HG02943 (cell line): ENCODE results near the gene GSK3A.
"Not testable (repeated sequence)": the region's sequence is repeated elsewhere in the genome, so short reads cannot be mapped to it uniquely, and the experiment has no call there.

ENCODE experiments used
- ATAC-seq: cut with Tn5 transposase; IDR thresholded peaks from one replicate; pipeline ENCODE4 v1.9.1; 2021; ENCODE audit warnings: mild to moderate bottlenecking, low read depth, moderate library complexity; ENCODE audit not compliant: unreplicated experiment

GSK3A gene

DNA sequence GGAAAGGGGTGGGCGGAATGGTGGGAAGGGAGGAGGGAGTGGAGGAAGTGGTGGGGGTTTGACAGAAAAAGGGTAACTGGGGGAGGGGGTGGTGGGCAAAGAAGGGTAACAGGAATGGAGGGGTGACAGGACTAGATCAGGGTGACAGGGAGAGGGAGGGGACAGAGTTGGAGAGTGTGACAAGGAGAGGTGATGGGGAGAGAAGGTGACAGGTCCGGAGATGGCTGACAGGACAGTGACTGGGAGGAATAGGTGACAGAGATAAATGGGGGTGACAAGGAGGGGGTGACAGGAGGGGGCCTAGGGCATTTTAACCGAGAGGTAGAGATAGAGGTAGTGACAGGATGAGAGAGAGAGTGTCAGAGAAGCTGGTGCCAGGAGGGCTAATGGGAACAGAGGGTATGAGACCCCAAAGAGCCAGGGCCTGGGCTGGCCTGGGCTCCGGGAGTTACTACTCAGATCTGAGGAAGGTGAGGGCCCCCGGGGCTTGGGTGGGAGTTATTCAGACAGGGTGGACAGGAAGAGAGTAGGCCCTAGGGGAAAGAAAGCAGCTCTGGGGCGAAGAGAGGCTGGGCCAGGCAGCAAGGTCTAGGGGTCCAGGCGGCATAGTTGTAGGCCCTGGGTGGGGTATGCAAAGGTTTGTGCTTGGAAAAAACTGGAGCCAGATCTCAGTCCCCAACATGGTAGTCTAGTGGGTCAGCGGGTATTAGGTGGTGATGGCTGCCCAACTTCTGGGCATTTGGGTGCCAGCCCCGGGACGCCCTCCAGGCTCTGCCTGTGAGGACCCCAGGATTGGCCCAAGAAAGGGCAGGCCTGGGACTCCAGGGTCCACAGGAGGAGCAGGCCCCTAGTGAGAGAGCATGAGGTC lies 27.3 kb upstream of the GSK3A start:
- no peak for ATAC-seq

DNA sequence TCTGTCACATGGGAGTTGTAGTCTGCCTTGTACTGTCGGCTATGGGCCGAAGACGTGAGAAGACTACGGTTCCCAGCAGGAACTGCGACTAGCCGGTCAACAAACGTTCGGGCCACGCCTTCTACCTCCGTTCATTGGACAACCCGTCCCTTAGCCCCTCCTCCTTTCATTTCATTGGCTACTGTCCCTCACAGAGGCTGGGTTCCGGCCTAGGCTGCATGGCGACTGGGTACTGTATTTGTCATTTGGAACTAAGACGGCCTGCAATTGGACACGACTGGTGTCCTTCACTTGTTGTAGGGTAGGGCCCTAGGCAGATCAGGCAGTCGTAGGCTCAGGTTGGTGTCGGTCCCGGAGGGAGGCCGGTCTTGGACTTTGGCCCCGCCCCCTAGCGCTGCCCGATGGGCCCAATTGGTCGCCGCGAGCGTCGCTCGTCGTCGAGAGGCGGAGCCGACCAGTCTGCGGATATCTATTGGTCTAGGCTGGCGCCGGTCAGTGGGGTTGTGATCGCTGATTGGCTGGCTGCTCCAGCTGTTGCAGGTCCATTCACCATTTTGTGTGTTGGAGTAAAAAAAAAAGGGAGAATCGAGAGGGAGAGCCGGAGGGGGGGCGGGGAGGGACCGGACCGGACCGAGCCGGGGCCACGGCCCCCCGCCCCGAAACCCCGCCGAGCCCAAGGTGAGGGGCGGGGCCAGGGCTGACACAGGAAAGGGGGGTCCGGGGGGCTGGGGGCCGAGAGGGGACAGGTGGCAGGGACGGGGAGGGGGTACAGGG lies 26.5 kb upstream of the GSK3A start, which contains the start of gene CIC:
CIC (plus strand) TSS at position 549 of the 774 bp plus-strand sequence. CDS start 2,532 bp downstream, outside the sequence.
- peak; percentile 81 for ATAC-seq

DNA sequence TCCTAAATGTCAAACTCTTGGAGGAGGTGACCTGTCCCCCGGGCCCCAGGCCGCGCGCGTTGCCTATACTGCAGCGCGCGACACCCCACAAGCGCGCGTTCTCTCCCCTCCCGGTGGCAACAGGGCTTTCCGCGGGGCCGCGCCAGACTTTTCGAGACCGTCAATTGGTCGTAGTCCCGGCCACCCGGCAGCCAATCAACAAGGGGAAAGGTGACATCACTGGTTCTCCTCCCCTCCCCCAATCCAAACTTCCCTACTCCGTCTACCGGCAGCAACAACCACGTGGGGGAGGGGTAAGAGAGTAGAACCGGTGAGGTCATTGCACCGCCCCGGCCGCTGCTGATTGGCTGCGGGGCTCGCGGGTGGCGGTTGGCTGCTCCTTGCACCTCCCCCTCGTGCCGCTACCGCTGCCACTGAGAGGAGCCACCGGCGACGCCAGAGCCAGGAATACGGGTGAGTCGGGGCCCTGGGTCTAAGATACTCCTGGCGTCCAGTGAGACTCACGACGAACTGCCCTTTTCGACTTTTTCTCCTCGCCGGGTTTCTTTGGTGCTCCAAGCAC lies 25.8 kb upstream of the GSK3A start:
- ATAC-seq, result peak; percentile 55

DNA sequence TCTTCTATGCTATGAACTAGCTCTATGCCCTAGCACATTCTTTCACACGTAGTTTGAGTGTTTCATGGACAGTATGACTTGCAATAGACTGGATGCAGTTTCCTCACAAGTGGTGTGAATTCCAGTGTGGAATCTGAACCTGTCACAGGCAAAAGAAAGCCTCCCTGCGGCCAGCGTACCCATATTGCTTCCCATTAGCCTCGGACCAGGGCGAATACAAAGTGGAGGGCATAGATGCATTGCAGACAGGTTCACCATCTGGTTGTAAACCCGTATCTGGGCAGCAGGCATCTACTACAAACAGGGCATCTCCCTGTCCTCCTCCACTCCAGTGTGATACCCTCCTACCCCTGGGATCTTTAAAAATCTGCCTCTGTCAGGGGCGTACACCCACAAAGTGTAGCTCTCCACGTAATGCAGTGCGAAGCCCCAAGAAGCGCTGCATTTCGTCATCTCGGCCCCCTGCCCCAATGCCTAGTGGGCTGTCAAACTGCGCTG lies 25.3 kb upstream of the GSK3A start:
- no peak for ATAC-seq

DNA sequence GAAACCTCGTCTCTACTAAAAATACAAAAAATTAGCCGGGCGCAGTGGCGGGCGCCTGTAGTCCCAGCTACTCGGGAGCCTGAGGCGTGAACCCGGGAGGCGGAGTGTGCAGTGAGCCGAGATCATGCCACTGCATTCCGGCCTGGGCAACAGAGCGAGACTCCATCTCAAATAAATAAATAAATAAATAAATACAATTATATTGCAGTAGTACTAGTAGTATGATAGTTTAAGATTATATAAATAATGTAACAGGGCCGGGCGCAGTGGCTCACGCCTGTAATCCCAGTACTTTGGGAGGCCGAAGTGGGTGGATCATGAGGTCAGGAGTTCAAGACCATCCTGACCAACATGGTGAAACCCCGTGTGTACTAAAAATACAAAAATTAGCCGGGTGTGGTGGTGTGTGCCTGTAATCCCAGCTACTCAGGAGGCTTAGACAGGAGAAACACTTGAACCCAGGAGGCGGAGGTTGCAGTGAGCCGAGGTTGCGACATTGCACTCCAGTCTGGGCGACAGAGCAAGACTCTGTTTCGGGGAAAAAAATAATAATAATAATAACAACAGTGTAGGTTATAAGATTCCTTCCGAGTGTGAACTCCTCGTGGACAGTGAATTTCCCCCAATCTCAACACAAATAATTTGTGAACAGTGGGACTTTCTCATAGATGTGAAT lies 24.7 kb upstream of the GSK3A start:
- ATAC-seq, result not testable (repeated sequence)

DNA sequence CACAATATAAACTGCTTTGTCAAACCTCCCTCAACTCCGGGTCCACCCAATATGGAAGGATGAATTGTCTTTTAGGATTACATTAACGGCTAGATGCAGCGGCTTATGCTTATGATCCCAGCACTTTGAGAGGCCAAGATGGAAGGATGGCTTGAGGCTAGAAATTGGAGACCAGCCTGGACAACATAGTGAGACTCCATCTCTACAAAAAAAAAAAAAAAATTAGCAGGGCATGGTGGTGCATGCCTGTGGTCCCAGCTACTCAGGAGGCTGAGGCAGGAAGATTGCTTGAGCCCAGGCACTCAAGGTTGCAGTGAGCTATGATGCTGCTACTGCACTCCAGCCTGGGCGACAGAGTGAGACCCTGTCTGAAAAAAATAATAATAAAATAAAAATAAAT lies 23.7 kb upstream of the GSK3A start:
- ATAC-seq, result not testable (repeated sequence)

DNA sequence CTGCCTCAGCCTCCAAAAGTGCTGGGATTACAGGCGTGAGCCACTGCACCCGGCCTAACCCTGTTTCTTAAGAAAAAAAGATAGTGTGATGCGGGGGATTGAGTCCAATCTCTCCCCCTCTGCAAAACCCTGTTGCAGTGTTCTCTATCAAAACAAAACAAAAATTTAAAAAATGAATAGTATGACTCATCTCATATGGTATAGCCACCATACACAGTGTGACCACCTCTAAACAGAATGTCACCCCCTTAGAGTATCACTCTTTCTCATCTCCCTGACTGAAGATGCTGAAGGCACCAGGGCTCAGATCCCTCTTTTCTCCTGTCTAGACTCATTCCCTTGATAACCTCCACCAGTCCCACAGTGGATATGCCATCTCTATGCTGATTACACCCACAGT lies 19.4 kb upstream of the GSK3A start:
- no peak for ATAC-seq

DNA sequence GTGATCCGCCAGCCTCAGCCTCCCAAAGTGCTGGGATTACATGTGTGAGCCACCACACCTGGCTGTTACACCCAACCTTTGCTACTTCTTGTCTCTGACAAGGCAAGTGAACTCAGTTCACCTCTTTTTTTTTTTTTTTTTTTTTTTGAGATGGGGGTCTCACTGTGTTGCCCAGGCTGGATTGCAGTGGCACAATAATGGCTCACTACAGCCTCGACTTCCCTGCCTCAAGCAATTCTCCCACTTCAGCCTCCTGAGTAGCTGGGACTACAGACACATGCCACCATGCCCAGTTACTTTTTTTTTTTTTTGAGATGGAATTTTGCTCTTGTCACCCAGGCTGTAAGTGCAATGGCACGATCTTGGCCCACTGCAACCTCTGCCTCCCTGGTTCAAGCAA lies 15.4 kb upstream of the GSK3A start:
- ATAC-seq, result not testable (repeated sequence)

DNA sequence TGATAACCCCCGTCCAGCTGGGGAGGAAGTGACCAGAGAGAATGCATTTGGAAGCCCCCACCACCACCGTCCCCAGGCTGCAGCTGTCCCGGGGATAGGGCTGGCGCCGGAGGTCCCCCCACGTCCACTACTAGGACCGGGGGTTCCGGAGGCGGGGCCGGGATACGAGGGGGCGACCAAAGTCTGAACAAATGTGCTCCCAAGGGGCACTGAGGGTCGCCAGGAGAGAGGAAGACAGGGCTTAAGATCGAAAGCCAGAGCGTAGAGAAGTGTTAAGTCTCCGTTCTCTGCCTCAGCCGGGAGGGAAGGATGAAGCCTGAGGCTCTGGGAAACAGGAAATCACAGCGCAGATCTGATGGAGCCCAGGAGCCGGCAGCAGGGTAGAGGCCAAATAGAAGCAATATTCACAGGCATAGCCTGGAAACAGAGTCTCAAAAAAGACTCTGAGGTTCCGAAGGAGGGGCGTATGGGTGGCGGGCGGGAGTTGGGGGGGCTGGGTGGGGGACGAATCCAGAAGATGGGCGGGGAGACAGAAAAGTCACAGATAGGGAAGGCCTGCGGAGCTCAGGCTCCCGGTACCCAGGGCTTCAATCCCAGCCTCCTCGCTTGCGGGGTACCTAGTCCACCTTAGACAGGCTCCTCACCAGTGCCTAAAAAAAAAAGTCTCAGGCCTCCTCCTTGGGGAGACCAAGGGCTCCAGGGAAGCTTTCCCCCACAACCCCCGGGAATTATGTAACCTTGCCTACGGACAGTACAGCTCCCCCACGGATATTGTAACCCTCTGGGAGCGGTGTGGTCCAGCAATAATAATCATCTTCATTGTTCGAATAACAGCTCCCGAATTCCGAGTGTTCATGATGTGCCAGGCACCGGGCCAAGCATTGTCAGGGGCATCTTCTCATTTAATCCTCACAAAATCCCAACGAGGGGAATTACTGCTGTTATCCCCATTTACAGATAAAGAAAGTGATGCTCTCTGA lies 13.7 kb upstream of the GSK3A start:
- ATAC-seq, result no peak

DNA sequence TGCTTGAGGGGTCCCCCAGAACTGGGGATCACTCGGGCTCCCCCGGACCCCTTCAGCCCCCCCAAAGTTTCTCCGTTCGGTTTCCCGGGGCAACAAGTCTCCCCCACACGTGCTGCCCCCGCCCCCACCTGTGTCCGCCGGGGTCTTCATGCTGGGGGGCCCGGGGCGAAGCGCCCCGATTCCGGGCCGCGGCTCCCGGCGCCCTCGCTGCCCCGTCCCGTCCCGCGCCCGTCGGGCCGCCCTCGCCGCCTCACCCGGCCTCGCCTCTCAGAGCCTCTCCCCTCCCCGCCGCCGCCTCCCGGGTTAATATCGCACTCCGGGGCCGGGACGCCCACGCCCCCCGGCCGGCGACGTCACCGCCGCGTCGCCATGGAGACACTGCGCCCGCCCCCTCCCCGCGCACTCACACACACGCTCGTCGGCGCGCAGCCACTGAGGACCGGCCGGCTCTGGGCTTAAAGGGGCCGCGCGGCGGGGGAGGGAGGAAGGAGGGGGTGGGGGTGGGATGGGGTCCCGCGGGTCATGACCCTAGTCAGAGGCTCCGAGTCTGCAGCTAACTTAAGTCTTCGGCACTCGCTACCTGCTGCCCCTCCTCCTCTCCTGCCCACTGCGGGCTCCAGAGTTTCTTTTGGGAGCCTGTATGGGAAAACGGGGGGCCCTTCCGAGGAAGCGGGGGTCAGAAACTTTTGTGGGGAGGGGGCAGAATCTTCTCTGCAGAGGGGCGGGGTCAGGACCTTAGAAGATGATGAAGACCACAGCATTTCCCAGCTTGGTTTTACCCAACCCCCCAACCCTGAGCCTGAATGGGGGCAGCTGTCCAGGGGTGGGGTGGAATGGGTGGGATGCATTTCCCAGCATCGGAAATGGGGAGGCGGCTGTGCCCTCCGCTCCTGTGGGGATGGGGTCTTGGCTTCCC lies 12.7 kb upstream of the GSK3A start, which contains the start of gene ERF:
ERF (minus strand) TSS at position 279 of the 916 bp plus-strand sequence; CDS start at position 150, 129 bp downstream.
- no peak for ATAC-seq

DNA sequence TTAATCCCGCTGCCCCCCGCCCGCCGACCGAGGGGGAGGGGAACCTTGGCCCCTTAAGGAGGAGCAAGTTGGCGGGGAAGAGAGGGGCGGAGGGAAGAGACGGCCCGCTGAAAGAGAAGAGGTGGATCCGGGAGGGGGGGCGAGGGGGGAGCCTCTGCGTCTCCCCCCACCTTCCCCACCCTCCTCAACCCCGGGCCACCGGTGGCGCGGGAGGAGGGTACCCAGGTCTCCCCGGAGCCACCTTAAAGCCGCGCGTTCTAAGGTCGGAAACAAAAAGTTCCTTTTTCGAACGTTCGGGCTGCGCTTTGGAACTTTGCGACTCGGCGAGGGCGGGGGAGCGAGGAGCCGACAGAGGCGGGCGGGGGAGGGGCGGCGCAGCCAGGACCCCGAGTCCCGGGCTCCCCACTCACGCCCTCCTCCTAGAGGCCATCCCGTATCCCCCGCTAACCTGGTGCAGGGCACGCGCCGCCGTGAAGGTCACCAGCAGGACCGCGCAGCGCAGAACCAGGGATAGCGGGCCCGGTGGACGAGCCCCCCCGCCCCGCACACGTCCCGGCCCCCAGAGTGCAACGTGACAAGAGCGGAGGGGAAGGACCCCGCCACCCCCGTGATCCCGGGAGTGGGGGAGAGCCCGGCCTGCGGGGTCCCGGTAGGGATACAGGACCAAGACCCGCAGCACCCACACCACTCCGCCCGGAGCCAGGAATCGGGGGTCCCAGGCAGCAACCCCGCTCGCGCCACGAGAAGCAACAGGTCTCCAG lies 11.9 kb upstream of the GSK3A start:
- ATAC-seq, result no peak

DNA sequence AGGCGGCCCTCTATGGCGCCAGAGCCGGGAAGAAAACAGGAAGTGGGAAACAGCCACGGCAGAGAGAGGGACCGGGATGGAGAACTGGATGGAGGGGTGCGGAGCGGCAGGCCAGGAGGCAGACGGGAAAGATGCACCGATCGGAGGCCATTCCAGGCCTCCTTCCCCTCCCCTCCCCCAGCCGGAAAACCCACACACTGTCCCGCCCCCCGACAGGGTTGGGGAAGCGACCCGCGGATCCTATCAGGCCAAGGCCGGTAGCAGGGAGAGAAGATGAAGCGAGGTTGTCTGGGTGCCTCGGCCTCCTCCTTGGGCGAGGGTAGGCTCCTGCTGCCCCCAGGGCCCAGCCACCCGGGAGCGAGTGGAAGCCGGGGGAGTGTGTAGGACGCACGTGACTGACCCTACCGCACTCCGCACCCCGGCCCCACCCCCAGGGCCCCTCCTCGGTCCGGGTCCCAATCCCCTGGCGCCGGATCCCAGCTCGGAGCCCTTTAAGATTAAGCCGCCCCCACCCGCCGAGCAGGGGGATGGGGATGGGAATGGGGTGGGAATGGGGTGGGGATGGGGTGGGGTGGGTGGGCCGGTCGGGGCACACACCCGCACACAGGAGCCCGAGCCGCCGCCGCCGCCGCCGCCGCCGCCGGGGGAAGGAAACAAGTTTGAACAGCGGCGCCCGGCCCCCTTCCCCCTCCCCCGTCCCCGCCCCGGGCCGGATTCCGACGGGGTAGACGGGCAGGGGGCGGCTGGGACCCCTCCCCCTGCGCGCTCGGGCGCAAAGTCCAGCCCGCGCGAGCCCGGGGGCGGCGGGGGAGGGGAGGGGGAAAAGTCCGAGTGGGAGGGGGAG lies 11.1 kb upstream of the GSK3A start:
- no peak for ATAC-seq

DNA sequence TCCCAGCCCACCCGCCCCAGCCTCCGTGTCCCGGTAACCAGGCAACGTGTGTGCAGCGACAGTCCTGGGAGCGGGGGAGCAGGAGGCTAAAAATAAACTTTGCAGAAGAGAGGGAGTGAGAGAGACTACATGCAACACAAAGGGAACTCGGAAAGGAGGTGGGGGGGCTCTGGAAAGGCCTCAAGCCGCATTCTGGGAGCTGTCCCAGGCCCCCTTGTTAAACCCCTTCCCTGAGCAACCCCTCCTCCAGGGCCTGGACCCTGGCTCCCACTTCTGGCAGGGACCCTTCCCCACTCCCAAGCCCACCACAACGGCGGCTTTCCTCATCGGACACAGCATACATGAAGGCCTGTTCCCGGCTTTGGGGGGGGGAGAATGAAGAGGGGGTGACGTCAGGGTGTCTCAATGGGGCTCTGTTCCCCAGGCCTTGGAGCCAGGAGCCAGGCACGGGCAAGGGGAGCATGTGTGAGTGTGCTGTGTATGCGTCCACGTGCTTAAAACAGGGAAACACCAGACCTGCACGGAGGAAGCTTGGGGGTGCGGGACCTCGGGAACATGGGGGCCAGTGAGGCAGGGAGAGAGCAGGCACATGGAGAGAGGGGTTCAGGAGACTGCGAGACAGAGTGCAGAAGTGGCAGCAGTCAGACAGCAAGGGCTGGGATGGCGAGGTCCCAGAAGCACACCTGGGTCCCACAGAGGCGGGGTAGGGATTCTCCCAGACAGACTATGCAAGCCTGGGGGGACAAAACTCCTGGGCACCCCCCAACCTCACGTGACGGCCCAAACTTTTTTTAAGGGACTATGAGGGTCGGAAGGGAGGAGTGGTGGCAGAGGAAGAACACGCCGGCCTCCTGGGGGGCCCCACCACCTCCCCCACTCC lies 10.2 kb upstream of the GSK3A start:
- no peak for ATAC-seq

DNA sequence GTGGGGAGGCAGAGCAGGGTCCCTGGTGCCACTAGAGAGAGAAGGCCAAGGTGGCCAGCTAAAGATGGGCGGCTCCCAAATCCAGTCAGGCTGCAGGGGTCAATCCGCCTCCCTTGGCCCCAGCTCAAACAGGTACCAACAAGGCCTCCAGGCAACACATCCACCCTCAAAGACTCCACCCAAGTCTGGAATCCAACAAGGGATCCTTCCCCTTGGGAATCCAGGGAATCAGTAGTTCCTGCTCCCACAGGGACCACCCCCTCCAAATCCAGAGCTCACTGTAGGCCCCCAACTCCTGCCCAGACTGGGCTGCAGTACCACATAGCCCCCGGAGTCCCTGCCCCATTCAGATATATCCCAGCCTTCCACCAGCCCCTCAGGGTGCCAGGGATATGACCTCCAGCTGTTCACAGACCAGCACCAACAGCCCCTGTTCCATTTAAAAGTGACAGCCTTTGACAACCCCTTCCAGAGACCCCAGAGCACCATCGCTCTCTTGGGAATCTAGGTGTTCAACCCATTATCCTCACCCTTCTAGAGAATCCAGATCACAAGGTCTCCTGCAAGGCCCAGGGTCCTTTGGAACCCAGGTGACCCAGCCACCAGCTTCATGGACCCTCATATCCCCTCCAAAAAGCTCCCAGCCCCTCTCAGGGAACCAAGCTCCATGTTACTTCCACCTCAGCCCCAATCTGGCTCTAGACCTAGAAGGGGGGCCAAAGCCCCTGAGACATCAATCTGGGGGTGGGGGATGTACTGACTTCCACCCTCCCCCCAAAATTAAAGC lies 9.4 kb upstream of the GSK3A start:
- ATAC-seq, result no peak
